ENCODE results near the gene C3orf38. TPM values are rescaled to one million over a fixed set of nuclear protein-coding genes. Genes with fewer than 3 reads are reported as not detected.

Gene C3orf38
- total RNA-seq (2013) = 47.0 TPM
- polyA plus RNA-seq = 10 to 100 TPM in 2 of 3 donors, 1 to 10 TPM in 1; 9.1 to 25.4 (median 24.9) TPM
- polyA minus RNA-seq = 11.8 and 21.3 TPM in 2 replicates
- 23.1 to 63.9 (median 50.0) reads per million in 11 experiments for total RNA-seq

GRCh38 chr3:88149509-88150362 is at the start of gene C3orf38:
C3orf38 (plus strand) TSS chr3:88149959; CDS start chr3:88150053, 94 bp downstream.
- DNase-seq = peak; percentile 84 to 89 (median 87)
- peak within 1 kb of the TSS; percentile 92 to 98 for H3K27ac ChIP-seq (ENCODE audit: low read depth in 1 of 2, low read length in 2 of 2)
- TF ChIP-seq CTCF (IDR thresholded peaks at IDR 0.05) = no peak
- WGBS (ENCODE audit: insufficient coverage) = under 1% methylated on average over 53 of the region's 57 CpGs
- Mint-ChIP-seq H3K4me1 (peaks cover 42% of the 10 kb centered on the region), H3K27ac (peak within 1 kb of the TSS; percentile 93 to 98 (median 95)), H3K9me3 (no peaks in the 10 kb centered on the region), H3K27me3 (ENCODE audit: low read depth in 3 of 3) (peaks cover 0 to 2% (median 0%) of the 10 kb centered on the region in 3 donors), H3K36me3 (peaks cover 7 to 15% of the 10 kb centered on the region in 2 donors), H3K4me3 (peak within 1 kb of the TSS; percentile 93 to 97)
- peak within 1 kb of the TSS; percentile 92 for H3K4me2 ChIP-seq (replicated peaks; ENCODE audit: extremely low read depth, low read length, poor library complexity, severe bottlenecking)
- H3K79me2 ChIP-seq (ENCODE audit: insufficient read depth, low read length) = peaks cover 62% of the 10 kb centered on the region
- H3K9me3 ChIP-seq (replicated peaks in 1 of 2; ENCODE audit: control insufficient read depth in 1 of 2, insufficient read depth in 1 of 2, low read length in 2 of 2) = no peaks in the 10 kb centered on the region
- H3K9ac ChIP-seq (ENCODE audit: insufficient read depth, low read length, poor library complexity, severe bottlenecking) = peak within 1 kb of the TSS; percentile 97
- H3K4me3 ChIP-seq (replicated peaks in 1 of 3; ENCODE audit: low read depth in 2 of 3, low read length in 3 of 3) = peak within 1 kb of the TSS; percentile 86 to 100 (median 95)
- H2AFZ ChIP-seq (ENCODE audit: insufficient read depth, low read depth, low read length, poor library complexity, severe bottlenecking) = peak within 1 kb of the TSS; percentile 99
- peaks cover 30 to 38% of the 10 kb centered on the region in 2 donors for H3K4me1 ChIP-seq (ENCODE audit: control insufficient read depth in 1 of 2, insufficient read depth in 2 of 2, low read length in 2 of 2)
- intact Hi-C loops (cut with micrococcal nuclease) = loop anchor here (5.0 kb wide), 1 partner anchor 92 kb away; the partner anchor contains the start of genes CGGBP1 (in 2 of the 2) and ZNF654 (in 2 of the 2)
- H4K20me1 ChIP-seq (ENCODE audit: insufficient read depth, low read length) = peaks cover 26% of the 10 kb centered on the region
- H3K36me3 ChIP-seq (replicated peaks in 1 of 2; ENCODE audit: control insufficient read depth in 1 of 2, insufficient read depth in 2 of 2, low read length in 2 of 2) = peaks cover 13 to 16% of the 10 kb centered on the region in 2 donors
- no peaks in the 10 kb centered on the region for H3K27me3 ChIP-seq (ENCODE audit: control insufficient read depth in 2 of 2, insufficient read depth in 2 of 2, low read length in 2 of 2)

GRCh38 chr3:88101142-88101541 is 48.6 kb upstream of the C3orf38 start:
- no peak overlapping the region for H3K27ac ChIP-seq (ENCODE audit: low read depth in 1 of 2, low read length in 2 of 2)
- no peak overlapping the region for H3K4me3 ChIP-seq (replicated peaks in 1 of 3; ENCODE audit: low read depth in 2 of 3, low read length in 3 of 3)
- Mint-ChIP-seq H3K27me3 (ENCODE audit: low read depth in 3 of 3) (no peaks in the 10 kb centered on the region), H3K36me3 (peaks cover 19 to 41% of the 10 kb centered on the region in 2 donors), H3K4me3 (no peak overlapping the region), H3K4me1 (peaks cover 4% of the 10 kb centered on the region), H3K9me3 (peaks cover 2 to 20% (median 8%) of the 10 kb centered on the region in 7 donors), H3K27ac (peak overlapping the region in 1 of 7 donors; percentile 6)
- H3K79me2 ChIP-seq (ENCODE audit: insufficient read depth, low read length) = peaks cover 31% of the 10 kb centered on the region
- H3K9ac ChIP-seq (ENCODE audit: insufficient read depth, low read length, poor library complexity, severe bottlenecking) = no peak overlapping the region
- H3K4me2 ChIP-seq (replicated peaks; ENCODE audit: extremely low read depth, low read length, poor library complexity, severe bottlenecking) = no peak overlapping the region
- H3K27me3 ChIP-seq (ENCODE audit: control insufficient read depth in 2 of 2, insufficient read depth in 2 of 2, low read length in 2 of 2) = no peaks in the 10 kb centered on the region
- H4K20me1 ChIP-seq (ENCODE audit: insufficient read depth, low read length) = no peaks in the 10 kb centered on the region
- intact Hi-C loops (cut with micrococcal nuclease) = no loop called here
- no peaks in the 10 kb centered on the region for H3K9me3 ChIP-seq (replicated peaks in 1 of 2; ENCODE audit: control insufficient read depth in 1 of 2, insufficient read depth in 1 of 2, low read length in 2 of 2)
- no CpG with 5 or more reads among the region's 1 CpG for WGBS (ENCODE audit: insufficient coverage)
- no peak for DNase-seq
- TF ChIP-seq CTCF (IDR thresholded peaks at IDR 0.05) = no peak
- no peaks in the 10 kb centered on the region for H3K4me1 ChIP-seq (ENCODE audit: control insufficient read depth in 1 of 2, insufficient read depth in 2 of 2, low read length in 2 of 2)
- peaks cover 0 to 12% of the 10 kb centered on the region in 2 donors for H3K36me3 ChIP-seq (replicated peaks in 1 of 2; ENCODE audit: control insufficient read depth in 1 of 2, insufficient read depth in 2 of 2, low read length in 2 of 2)
- H2AFZ ChIP-seq (ENCODE audit: insufficient read depth, low read depth, low read length, poor library complexity, severe bottlenecking) = no peak overlapping the region

All from CD14-positive monocyte (primary cell).